Measurements from ENCODE around the gene PYM1.

DNA sequence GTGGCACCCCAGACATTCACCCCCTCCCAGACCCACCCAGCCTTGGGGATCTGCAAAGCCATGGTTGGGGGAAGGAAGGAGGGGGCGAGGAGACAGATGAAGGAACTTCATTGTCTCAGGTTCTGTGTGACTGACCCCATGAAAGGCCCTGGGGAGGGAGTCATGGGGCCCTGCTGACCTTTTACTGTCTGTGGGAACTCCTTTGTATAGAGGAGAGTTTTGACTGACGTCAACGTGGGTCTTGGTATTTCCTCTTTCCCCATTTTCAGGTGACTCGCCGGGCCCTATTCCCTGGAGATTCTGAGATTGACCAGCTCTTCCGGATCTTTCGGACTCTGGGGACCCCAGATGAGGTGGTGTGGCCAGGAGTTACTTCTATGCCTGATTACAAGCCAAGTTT is 43.1 kb upstream of the PYM1 start:
- TF ChIP-seq, protein P1, sequence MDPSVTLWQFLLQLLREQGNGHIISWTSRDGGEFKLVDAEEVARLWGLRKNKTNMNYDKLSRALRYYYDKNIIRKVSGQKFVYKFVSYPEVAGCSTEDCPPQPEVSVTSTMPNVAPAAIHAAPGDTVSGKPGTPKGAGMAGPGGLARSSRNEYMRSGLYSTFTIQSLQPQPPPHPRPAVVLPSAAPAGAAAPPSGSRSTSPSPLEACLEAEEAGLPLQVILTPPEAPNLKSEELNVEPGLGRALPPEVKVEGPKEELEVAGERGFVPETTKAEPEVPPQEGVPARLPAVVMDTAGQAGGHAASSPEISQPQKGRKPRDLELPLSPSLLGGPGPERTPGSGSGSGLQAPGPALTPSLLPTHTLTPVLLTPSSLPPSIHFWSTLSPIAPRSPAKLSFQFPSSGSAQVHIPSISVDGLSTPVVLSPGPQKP (IDR thresholded peaks at IDR 0.05; ENCODE audit: borderline replicate concordance, low read depth, low read length): no peak
- TF ChIP-seq, protein P2, sequence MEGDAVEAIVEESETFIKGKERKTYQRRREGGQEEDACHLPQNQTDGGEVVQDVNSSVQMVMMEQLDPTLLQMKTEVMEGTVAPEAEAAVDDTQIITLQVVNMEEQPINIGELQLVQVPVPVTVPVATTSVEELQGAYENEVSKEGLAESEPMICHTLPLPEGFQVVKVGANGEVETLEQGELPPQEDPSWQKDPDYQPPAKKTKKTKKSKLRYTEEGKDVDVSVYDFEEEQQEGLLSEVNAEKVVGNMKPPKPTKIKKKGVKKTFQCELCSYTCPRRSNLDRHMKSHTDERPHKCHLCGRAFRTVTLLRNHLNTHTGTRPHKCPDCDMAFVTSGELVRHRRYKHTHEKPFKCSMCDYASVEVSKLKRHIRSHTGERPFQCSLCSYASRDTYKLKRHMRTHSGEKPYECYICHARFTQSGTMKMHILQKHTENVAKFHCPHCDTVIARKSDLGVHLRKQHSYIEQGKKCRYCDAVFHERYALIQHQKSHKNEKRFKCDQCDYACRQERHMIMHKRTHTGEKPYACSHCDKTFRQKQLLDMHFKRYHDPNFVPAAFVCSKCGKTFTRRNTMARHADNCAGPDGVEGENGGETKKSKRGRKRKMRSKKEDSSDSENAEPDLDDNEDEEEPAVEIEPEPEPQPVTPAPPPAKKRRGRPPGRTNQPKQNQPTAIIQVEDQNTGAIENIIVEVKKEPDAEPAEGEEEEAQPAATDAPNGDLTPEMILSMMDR (conservative IDR thresholded peaks at IDR 0.05; ENCODE audit: low read depth, low read length): no peak
- no peak for TF ChIP-seq RAD21 (IDR thresholded peaks at IDR 0.05; ENCODE audit: low read length)
- TF ChIP-seq BHLHE40 (IDR thresholded peaks at IDR 0.05; ENCODE audit: low read depth, low read length): no peak

All from IMR-90 (cell line).